Stimulated activated memory B cell treated with anti-CD40 and anti-IgM and Interleukin-4, amounts not matched to agents 10 μg/mL and 1 μg/mL and 100 μg/mL, for 72 hours (primary cell): ENCODE measurements around the gene LDLRAD2.

ENCODE experiments used
- ATAC-seq: fragments of 150-1000 bp; cut with Tn5 transposase; 2 replicates; pipeline ENCODE4 v1.10.0; 2021
- H3K27ac Mint-ChIP-seq: one replicate; pipeline ENCODE4 v1.8.0; 2022; ENCODE audit warnings: mild to moderate bottlenecking, mixed read lengths
- H3K27me3 Mint-ChIP-seq: one replicate; pipeline ENCODE4 v1.8.0; 2022; ENCODE audit warnings: mixed read lengths
- H3K36me3 Mint-ChIP-seq: one replicate; pipeline ENCODE4 v1.8.0; 2022; ENCODE audit warnings: mixed read lengths
- H3K4me1 Mint-ChIP-seq: one replicate; pipeline ENCODE4 v1.8.0; 2022; ENCODE audit warnings: mixed read lengths
- H3K4me3 Mint-ChIP-seq: one replicate; pipeline ENCODE4 v1.8.0; 2022; ENCODE audit warnings: mild to moderate bottlenecking, moderate library complexity, mixed read lengths
- H3K9me3 Mint-ChIP-seq: one replicate; pipeline ENCODE4 v1.8.0; 2022; ENCODE audit warnings: mixed read lengths

Gene LDLRAD2

DNA sequence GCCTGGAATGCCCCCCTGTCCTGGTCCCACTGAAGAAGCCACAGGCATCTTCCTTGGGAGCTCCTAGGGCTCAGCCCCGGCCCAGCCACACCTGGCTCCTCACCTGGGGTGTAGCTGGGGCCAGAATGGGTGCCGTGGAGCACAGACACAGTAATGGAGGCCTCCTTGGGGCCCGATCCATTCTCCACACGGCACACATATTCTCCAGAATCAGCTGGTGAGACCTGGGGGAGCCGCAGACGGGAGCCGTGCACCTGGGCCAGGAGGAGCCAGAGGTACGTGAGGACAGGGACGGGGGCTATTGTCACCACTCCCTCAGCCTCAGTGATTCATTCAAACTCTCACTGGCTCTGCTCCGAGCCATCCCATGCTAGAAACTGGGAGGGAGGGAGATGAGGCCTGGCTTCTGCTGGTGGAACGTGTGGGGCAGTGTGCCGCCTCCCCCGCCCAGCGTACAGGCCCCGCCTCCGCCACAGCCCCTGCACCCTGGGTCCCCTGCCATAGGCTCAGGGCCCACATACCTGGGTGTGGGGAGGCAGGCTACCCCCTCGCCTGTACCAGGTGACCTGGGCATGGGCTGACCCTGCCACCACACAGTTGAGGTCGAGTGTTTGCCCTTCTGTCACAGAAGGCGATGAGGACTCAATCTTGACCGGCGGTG lies 42.2 kb downstream of the LDLRAD2 start:
- no peaks in the 10 kb centered on the region for H3K36me3 Mint-ChIP-seq
- no peak overlapping the region for H3K4me3 Mint-ChIP-seq
- peak overlapping the region; percentile 76 for H3K27ac Mint-ChIP-seq
- H3K4me1 Mint-ChIP-seq = peaks cover 13% of the 10 kb centered on the region
- no peaks in the 10 kb centered on the region for H3K9me3 Mint-ChIP-seq
- no peaks in the 10 kb centered on the region for H3K27me3 Mint-ChIP-seq
- ATAC-seq = peak; percentile 18

DNA sequence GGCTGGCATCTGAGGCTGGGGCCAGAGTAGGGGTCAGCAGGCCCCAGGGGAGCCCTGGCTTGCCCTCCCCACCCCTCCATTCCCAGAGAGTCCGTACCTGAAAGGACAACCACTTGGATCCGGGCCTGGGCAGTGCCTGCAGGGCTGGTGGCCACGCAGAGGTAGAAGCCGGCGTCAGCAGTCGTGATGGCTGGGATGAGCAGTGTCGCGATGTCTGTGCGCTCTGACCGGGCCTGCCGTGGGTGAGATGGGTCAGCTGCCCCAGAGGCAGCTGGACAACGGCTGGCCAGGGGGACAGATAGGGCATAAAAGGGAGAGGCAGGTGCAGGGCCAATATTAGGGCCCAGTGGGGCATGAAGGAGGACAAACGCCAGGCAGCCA lies 42.7 kb downstream of the LDLRAD2 start:
- no peak overlapping the region for H3K4me3 Mint-ChIP-seq
- H3K27me3 Mint-ChIP-seq = no peaks in the 10 kb centered on the region
- H3K9me3 Mint-ChIP-seq = no peaks in the 10 kb centered on the region

DNA sequence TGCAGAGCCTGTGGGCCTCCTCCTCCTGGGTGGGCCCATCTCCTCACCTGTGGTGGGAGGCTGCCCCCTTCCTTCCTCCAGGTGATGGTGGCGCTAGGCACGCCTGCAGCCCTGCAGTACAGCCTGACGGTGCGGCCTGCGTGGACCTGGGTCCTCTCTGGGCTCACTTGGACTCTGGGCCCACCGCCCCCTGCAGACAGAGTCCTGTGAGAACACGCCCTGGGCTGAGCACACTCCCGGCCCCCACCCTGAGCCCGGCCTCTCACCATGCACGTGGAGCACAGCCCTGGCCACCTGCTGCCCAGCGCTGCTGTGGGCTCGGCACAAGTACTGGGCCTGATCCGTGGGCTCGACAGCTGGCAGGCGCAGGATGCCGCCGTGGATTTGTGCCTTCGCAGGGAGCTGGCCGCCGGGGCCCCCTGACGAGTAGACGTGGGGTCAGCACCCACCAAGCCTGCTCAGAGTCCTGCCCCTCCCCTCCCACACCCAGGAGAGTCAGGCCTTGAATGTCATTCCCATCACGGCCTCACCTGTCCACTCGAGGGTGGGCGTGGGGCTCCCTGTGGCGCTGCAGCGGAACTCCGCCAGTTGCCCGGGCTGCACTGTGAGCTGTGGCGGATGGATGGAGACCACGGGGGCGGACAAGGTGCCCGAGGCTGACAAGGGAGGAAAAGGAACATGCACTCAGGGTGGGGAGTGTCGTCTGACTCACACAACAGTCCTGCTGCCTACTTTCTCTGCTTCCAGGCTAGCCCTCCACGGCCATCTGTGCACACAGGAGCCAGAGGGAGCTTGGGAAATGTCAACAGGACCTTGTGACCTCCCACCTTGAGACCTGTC lies 43.4 kb downstream of the LDLRAD2 start:
- Mint-ChIP-seq H3K36me3 (no peaks in the 10 kb centered on the region), H3K27me3 (no peaks in the 10 kb centered on the region), H3K4me3 (no peak overlapping the region), H3K27ac (no peak overlapping the region), H3K4me1 (peaks cover 13% of the 10 kb centered on the region), H3K9me3 (no peaks in the 10 kb centered on the region)
- no peak for ATAC-seq

More for the DNA sequence above, 42.7 kb downstream of the LDLRAD2 start:
- Mint-ChIP-seq H3K27ac (no peak overlapping the region), H3K36me3 (no peaks in the 10 kb centered on the region), H3K4me1 (peaks cover 13% of the 10 kb centered on the region)
- ATAC-seq = no peak

DNA sequence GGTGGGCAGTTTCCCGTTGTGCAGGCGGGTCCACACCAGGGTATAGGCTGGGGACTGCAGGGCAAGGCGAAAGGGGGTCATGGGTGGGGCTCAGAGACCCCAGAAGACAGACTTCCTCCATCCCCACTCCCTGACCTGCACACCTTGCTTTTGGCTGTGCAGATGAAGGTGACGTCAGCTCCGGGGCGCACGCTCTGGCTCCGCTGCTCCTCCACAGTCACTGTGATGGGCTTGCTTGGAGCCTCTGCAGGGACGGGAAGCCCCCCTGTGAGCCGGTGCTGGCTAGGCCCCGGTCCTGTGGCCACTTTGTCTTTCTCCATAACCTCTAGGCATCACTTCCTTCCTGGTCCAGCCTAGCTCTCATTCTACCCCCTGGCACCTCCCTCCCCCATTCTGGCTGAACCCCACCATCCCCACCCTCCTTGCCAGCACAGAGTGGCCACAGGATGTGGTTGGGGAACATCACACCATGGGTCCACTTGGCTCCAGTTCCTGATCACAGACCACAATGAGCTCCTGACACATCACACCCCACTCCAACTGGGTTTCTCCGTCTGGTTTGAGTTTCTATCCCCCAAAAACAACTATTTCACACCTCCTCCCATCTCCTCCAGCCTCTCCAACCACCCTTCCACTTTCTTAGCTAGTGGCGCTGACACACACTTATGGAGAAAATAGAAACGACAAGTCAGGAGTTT lies 45.2 kb downstream of the LDLRAD2 start:
- peaks cover 8% of the 10 kb centered on the region for H3K4me1 Mint-ChIP-seq
- H3K9me3 Mint-ChIP-seq = no peaks in the 10 kb centered on the region
- ATAC-seq = no peak
- no peak overlapping the region for H3K4me3 Mint-ChIP-seq
- H3K36me3 Mint-ChIP-seq = no peaks in the 10 kb centered on the region
- no peaks in the 10 kb centered on the region for H3K27me3 Mint-ChIP-seq
- H3K27ac Mint-ChIP-seq = no peak overlapping the region

DNA sequence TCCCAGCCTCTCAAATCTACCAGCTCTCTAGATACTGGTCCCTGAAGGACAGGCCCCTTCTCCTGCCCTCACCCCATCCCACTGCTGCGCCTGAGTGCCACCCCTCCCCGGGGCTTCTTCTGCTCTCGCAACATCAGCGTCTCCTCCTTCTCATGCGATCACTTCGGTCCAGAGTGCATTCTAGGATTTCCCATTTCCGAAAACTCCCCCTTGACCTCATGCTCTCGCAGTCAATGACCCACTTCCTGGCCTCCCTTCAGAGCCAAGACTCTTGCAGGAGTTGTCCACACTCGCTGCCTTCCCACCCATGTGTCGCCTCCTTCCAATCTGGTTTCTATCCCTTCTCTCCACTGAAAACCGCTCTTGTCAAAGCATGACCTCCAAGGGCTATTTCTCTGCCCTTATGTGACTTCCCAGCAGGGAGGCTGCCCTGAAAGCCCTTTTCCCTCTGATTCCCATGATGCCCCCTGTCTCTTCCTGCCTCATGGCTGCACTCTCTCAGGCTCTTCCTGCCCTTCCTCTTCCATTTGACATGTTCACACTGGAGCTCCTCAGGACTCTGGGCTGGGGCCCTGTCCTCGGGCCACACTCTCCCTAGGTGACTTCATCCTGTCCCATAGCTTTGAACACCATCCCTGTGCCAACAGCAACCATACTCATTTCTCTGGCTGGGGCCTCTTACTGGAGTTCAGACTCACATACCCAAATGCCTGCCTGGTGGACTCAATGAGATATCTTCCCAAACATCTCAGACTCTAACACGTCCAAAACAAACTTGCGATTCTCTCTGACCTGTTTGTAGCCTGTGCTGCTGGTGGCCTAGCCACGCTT lies 46.0 kb downstream of the LDLRAD2 start:
- Mint-ChIP-seq H3K27ac (no peak overlapping the region), H3K4me1 (peaks cover 6% of the 10 kb centered on the region), H3K27me3 (no peaks in the 10 kb centered on the region), H3K36me3 (no peaks in the 10 kb centered on the region), H3K4me3 (no peak overlapping the region), H3K9me3 (no peaks in the 10 kb centered on the region)
- no peak for ATAC-seq

DNA sequence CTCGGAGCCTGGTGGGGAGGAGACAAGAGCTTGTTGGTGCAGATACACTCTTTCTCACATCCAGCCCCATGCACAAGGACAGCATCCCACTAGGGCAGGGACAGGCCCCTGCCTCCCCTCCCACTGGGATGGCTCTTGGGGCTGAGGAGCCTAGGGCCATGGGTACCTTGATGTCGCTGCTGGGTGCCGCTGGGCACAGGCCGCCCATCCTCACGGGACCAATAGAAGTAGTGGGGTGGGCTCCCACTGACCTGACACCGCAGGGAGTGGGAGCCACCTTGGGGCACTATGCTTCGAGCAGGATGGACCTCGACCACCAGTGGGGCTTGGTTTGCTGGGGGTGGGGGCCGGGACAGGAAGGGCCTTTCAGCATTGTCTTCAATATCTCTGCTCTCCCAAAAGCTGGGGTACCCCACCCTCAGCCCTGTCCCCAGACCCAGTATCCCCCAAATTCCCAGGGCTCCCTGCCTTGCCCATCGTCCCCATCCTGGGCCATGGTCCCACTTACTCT lies 47.7 kb downstream of the LDLRAD2 start:
- Mint-ChIP-seq H3K27ac (no peak overlapping the region), H3K4me3 (no peak overlapping the region), H3K9me3 (no peaks in the 10 kb centered on the region), H3K4me1 (peaks cover 6% of the 10 kb centered on the region), H3K27me3 (no peaks in the 10 kb centered on the region), H3K36me3 (no peaks in the 10 kb centered on the region)
- ATAC-seq = no peak

DNA sequence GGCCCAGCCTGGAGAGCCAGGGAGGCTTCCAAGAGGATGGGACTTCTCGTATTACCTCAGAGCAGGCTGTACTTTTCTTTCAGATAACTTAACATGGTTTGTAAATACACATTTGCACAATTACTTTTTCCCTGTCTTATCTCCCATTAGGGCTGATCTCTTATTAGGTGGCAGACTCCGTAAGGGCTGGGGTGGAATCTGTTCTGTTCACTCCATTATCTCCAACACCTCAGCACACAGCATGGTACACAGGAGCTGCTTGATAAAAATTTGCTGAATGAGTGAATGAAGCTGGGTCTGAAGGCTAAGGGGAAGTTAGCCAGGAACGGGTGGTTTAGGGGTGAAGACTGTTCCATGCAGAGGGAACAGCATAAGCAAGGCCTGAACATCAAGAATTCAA lies 48.9 kb downstream of the LDLRAD2 start:
- no peak overlapping the region for H3K4me3 Mint-ChIP-seq
- no peaks in the 10 kb centered on the region for H3K9me3 Mint-ChIP-seq
- no peak for ATAC-seq
- H3K27ac Mint-ChIP-seq = no peak overlapping the region
- H3K4me1 Mint-ChIP-seq = peaks cover 14% of the 10 kb centered on the region
- H3K27me3 Mint-ChIP-seq = no peaks in the 10 kb centered on the region
- H3K36me3 Mint-ChIP-seq = no peaks in the 10 kb centered on the region

DNA sequence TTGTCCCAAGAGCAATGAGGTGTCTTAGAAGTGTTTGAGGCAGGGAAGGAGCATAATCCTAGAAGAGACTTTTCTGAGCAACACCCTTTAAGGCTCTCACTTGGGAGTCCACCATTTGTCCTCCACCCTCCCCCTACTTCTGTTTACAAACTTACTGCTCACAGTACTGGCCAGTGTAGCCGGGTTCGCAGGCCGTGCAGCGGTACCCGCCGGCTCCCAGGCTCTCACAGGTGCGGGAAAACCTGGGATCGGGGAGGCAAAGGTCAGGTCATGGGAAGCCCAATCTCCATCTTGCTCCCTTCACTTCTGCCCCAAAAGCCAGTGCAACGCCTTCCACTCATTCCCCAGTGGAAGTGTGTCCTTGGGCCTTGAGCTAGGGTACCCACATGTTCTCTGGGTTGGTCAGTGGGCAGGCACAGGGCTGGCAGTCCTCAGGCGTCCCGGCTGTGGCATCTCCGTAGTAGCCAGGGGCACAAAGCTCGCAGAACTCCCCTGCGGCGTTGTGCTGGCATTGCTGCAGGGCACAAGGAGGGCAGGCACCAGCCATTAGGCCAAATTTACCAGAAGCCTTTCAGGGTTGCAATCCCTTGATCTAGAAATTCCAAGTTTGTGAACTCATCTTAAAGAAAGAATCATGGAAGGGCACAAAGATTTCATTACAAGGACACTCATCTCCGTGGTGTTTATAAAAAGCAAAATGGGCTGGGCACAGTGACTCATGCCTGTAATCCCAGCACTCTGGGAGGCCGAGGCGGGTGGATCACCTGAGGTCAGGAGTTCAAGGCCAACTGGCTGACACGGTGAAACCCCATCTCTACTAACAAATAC lies 49.8 kb downstream of the LDLRAD2 start:
- ATAC-seq = no peak
- H3K4me3 Mint-ChIP-seq = no peak overlapping the region

DNA sequence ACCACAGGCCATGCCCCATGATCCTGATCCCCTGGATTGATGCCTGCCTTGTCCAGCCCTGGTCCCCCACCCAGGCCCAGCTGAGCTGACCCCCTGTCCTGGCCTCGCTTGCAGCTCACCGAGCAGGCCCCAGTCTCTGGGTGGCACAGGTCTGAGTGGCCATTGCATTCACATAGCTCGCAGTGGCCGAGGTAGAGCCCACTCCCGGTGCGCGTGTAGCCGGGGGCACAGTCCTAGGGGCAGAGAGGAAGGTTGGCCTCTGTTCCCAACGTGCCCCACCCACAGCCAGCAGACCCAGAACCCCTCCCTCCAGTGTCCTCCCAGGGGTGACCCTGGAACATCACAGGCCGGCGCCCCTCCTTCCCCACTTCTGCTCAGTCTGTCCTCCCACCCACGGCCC lies 51.9 kb downstream of the LDLRAD2 start:
- no peaks in the 10 kb centered on the region for H3K9me3 Mint-ChIP-seq
- H3K4me3 Mint-ChIP-seq = no peak overlapping the region
- peak; percentile 1 for ATAC-seq
- no peaks in the 10 kb centered on the region for H3K27me3 Mint-ChIP-seq
- no peaks in the 10 kb centered on the region for H3K36me3 Mint-ChIP-seq
- peaks cover 23% of the 10 kb centered on the region for H3K4me1 Mint-ChIP-seq
- peak overlapping the region; percentile 33 for H3K27ac Mint-ChIP-seq

More for the DNA sequence above, 49.8 kb downstream of the LDLRAD2 start:
- H3K4me1 Mint-ChIP-seq = peaks cover 22% of the 10 kb centered on the region
- no peaks in the 10 kb centered on the region for H3K36me3 Mint-ChIP-seq
- H3K27me3 Mint-ChIP-seq = no peaks in the 10 kb centered on the region
- H3K9me3 Mint-ChIP-seq = no peaks in the 10 kb centered on the region
- peak overlapping the region; percentile 22 for H3K27ac Mint-ChIP-seq

DNA sequence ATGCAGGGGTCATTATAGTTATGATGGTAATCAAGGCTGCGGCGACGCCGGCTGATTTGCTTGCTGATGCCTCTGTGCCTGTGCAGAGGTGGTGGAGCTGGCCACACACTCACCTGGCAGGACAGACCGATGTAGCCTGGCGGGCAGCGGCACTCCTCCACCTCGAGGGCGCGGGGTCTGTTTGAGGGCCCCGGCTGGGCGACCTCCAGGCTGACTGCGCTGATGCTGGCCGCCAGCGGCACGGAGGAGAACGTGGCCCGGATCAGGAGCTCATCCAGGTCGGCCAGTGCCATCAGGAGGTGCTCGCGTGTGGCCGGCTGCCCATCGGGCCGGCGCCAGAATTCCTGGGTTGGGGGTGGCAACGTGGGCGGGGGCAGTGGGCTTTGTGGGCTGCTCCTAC lies 52.7 kb downstream of the LDLRAD2 start:
- no peaks in the 10 kb centered on the region for H3K36me3 Mint-ChIP-seq
- H3K27me3 Mint-ChIP-seq = no peaks in the 10 kb centered on the region
- no peak overlapping the region for H3K4me3 Mint-ChIP-seq

DNA sequence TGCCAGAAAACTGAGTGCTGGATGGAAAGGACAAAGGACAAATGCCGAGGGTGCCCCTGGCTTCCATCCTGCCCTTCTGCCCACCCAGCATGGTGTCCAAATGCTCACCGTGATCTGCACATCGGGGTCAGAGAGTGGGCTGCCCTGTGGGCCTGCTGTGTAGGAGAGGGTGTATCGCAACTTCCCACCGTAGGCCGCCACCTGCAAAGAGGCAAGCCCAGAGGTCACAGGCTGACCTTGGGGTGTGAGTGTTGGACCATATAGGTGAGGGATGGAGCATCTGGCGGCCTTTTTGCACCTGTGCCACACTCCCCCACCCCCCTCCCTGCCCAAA lies 53.5 kb downstream of the LDLRAD2 start:
- Mint-ChIP-seq H3K27me3 (no peaks in the 10 kb centered on the region), H3K27ac (peak overlapping the region; percentile 86), H3K4me3 (no peak overlapping the region), H3K4me1 (peaks cover 23% of the 10 kb centered on the region), H3K9me3 (no peaks in the 10 kb centered on the region), H3K36me3 (no peaks in the 10 kb centered on the region)
- no peak for ATAC-seq

More for the DNA sequence above, 52.7 kb downstream of the LDLRAD2 start:
- Mint-ChIP-seq H3K27ac (peak overlapping the region; percentile 86), H3K4me1 (peaks cover 23% of the 10 kb centered on the region), H3K9me3 (no peaks in the 10 kb centered on the region)
- no peak for ATAC-seq

DNA sequence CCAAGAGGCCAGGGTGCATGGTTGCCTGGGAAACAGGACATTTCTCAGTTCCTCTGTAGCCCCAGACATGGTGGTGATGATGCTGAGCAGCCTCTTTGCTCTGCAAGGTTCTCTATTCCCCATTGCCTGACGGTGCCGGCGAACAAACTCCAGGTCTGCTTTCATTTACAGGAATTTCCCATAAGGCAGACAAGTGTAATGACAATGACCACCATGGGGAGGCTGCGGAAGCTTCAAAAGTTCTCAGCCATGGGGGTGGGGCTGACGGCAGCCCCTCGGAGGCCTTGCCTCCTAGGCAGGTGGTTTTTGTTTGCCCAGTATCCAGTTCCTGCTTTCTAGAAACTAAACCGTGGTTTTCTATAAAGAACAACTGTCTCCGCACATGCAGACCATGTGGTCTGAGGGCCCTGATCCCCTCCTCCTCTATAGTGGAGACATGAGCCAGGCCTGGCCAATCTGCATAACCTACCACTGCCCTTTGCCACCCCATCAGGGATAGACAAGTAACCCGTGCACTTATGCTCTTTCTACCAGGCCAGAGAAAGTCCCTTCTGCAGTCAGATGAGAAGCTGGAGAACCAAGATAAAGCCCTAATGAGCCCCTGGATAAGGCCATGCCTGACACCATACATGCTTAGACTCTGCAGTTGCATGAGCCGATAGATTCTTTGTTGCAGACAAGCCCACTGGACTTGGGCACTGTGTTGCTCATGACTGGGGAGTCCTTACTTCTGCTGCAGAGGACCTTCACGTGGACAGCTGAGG lies 54.1 kb downstream of the LDLRAD2 start:
- H3K36me3 Mint-ChIP-seq = no peaks in the 10 kb centered on the region
- no peaks in the 10 kb centered on the region for H3K27me3 Mint-ChIP-seq
- ATAC-seq = peak; percentile 87
- no peaks in the 10 kb centered on the region for H3K9me3 Mint-ChIP-seq
- H3K27ac Mint-ChIP-seq = peak overlapping the region; percentile 86
- peaks cover 23% of the 10 kb centered on the region for H3K4me1 Mint-ChIP-seq
- H3K4me3 Mint-ChIP-seq = no peak overlapping the region

DNA sequence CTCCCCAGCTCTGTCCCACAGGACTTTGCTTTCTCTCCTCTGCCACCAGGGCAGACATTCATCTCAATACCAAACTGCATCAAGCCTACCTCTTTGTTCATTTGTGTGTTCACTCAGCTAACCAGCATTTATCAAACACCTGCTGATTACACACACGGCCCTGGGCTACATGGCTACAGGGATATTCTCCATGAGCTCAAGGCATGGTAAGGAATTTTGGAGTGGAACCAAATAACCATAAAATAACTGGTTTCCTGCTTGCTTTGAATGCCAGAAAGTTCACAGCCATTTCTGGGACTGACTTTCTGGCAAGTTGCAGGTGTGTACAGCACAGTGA lies 54.6 kb downstream of the LDLRAD2 start:
- H3K27me3 Mint-ChIP-seq = peaks cover under 1% of the 10 kb centered on the region
- H3K27ac Mint-ChIP-seq = peak overlapping the region; percentile 86
- H3K36me3 Mint-ChIP-seq = no peaks in the 10 kb centered on the region
- H3K4me3 Mint-ChIP-seq = no peak overlapping the region
- ATAC-seq = no peak
- peaks cover 23% of the 10 kb centered on the region for H3K4me1 Mint-ChIP-seq
- H3K9me3 Mint-ChIP-seq = no peaks in the 10 kb centered on the region
